ENCODE measurements around the gene TMEM145. TPM values are rescaled to one million over a fixed set of nuclear protein-coding genes. Genes with fewer than 3 reads are reported as not detected.

Gene TMEM145
- polyA plus RNA-seq, 1 donor from 2014 or later, result 30.9 TPM

DNA sequence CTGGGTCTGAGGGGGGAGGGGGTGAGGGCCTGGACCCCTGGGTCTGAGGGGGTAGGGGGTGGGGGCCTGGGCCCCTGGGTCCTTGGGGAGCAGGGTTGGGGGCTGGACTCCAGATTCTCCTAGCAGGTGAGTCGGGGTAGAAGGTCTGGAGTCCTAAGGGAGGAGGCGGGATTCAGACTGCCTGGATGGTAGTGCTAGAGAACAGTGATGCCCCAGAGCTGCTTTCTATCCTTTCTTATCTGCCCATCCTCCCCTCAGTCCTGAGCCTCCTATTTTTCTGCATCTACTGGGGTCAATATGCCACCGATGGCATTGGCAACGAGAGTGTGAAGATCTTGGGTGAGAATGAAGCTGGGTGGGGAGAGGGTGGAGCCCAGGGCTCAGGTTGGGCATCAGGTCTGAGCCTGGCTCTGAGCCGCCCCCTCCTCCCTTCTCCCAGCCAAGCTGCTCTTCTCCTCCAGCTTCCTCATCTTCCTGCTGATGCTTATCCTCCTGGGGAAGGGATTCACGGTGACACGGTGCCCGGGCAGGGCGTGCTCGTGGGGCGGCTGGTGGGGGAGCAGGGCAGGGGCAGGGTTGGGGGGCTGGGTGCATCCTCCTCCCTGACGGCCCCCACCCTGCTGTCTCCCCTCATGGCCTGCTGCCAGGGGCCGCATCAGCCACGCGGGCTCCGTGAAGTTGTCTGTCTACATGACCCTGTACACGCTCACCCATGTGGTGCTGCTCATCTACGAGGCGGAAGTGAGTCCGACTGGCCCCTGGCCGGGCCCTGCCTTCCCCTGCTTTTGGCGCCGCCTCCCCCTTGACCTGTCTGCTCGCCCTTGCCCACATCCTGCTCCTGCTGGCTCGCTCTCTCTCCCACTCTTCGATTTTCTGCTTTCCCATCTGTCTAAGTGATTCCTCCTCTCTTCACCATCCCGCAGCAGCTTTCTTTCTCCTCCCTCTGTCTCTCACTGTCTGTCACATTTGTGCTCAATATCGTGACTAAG, 3.4 kb downstream of the TMEM145 start:
- no peaks in the 10 kb centered on the region for H4K20me1 ChIP-seq (ENCODE audit: insufficient read depth)
- H3K27ac ChIP-seq (ENCODE audit: low read length), result no peak overlapping the region
- no peak overlapping the region for H3K4me2 ChIP-seq (ENCODE audit: low read length)
- H3F3A ChIP-seq (ENCODE audit: insufficient read depth, low read length, poor library complexity, severe bottlenecking), result no peaks in the 10 kb centered on the region
- H2AFZ ChIP-seq (ENCODE audit: low read depth, low read length), result no peak overlapping the region
- H3K9me3 ChIP-seq (ENCODE audit: low read length), result no peaks in the 10 kb centered on the region
- H3K79me2 ChIP-seq (replicated peaks; ENCODE audit: insufficient read depth, low read length), result no peaks in the 10 kb centered on the region
- H3K9me2 ChIP-seq (ENCODE audit: insufficient read depth, low read length), result no peaks in the 10 kb centered on the region
- no peak overlapping the region for H3K9ac ChIP-seq (ENCODE audit: low read length)
- no peaks in the 10 kb centered on the region for H3K36me3 ChIP-seq (ENCODE audit: insufficient read depth, low read length)
- H3K27me3 ChIP-seq (ENCODE audit: insufficient read depth, low read depth, low read length), result no peaks in the 10 kb centered on the region
- H3K4me3 ChIP-seq (ENCODE audit: low read length), result no peak overlapping the region
- TF ChIP-seq REST (IDR thresholded peaks at IDR 0.05; ENCODE audit: borderline replicate concordance) (no peak), RAD21 (conservative IDR thresholded peaks at IDR 0.05) (no peak), SMC3 (conservative IDR thresholded peaks at IDR 0.05; ENCODE audit: poor library complexity) (no peak), MXI1 (conservative IDR thresholded peaks at IDR 0.05; ENCODE audit: poor library complexity, severe bottlenecking) (no peak), TAF1 (IDR thresholded peaks at IDR 0.05; ENCODE audit: low read depth) (no peak), POLR2AphosphoS5 (IDR thresholded peaks at IDR 0.05) (no peak), CTCF (IDR thresholded peaks at IDR 0.05; ENCODE audit: poor library complexity, severe bottlenecking) (no peak), EP300 (conservative IDR thresholded peaks at IDR 0.05; ENCODE audit: poor library complexity, severe bottlenecking) (no peak), EZH2 (IDR thresholded peaks at IDR 0.05; ENCODE audit: borderline replicate concordance, insufficient read depth, low read length, poor library complexity, severe bottlenecking) (no peak)

GRCh38 chr19:42317535-42317934, 4.4 kb downstream of the TMEM145 start:
- Histone ChIP-seq H4K20me1 (ENCODE audit: insufficient read depth) (no peaks in the 10 kb centered on the region), H3K9me3 (ENCODE audit: low read length) (no peaks in the 10 kb centered on the region), H3K27ac (ENCODE audit: low read length) (no peak overlapping the region), H2AFZ (ENCODE audit: low read depth, low read length) (no peak overlapping the region), H3K9me2 (ENCODE audit: insufficient read depth, low read length) (no peaks in the 10 kb centered on the region), H3K4me2 (ENCODE audit: low read length) (no peak overlapping the region), H3K4me3 (ENCODE audit: low read length) (no peak overlapping the region), H3K36me3 (ENCODE audit: insufficient read depth, low read length) (no peaks in the 10 kb centered on the region), H3F3A (ENCODE audit: insufficient read depth, low read length, poor library complexity, severe bottlenecking) (no peaks in the 10 kb centered on the region), H3K9ac (ENCODE audit: low read length) (no peak overlapping the region), H3K27me3 (ENCODE audit: insufficient read depth, low read depth, low read length) (peaks cover 8% of the 10 kb centered on the region), H3K79me2 (replicated peaks; ENCODE audit: insufficient read depth, low read length) (no peaks in the 10 kb centered on the region)
- TF ChIP-seq CTCF (IDR thresholded peaks at IDR 0.05; ENCODE audit: poor library complexity, severe bottlenecking) (no peak), TAF1 (IDR thresholded peaks at IDR 0.05; ENCODE audit: low read depth) (no peak), POLR2AphosphoS5 (IDR thresholded peaks at IDR 0.05) (no peak), RAD21 (conservative IDR thresholded peaks at IDR 0.05) (no peak), EP300 (conservative IDR thresholded peaks at IDR 0.05; ENCODE audit: poor library complexity, severe bottlenecking) (no peak), MXI1 (conservative IDR thresholded peaks at IDR 0.05; ENCODE audit: poor library complexity, severe bottlenecking) (no peak), EZH2 (IDR thresholded peaks at IDR 0.05; ENCODE audit: borderline replicate concordance, insufficient read depth, low read length, poor library complexity, severe bottlenecking) (no peak), REST (IDR thresholded peaks at IDR 0.05; ENCODE audit: borderline replicate concordance) (no peak), SMC3 (conservative IDR thresholded peaks at IDR 0.05; ENCODE audit: poor library complexity) (no peak)
